Measurements from ENCODE around the gene APLNR. TPM values are rescaled to one million over a fixed set of nuclear protein-coding genes. Genes with fewer than 3 reads are reported as not detected.

The APLNR gene
- total RNA-seq, 1 donor from 2014 or later: 48.8 TPM

- Mint-ChIP-seq H3K27me3 (ENCODE audit: unreplicated experiment) (peaks cover 9% of the 10 kb centered on the region), H3K9me3 (ENCODE audit: unreplicated experiment) (no peaks in the 10 kb centered on the region), H3K4me1 (ENCODE audit: unreplicated experiment) (peaks cover 30% of the 10 kb centered on the region), H3K4me3 (ENCODE audit: unreplicated experiment) (no peak overlapping the region), H3K36me3 (ENCODE audit: low read depth, unreplicated experiment) (no peaks in the 10 kb centered on the region), H3K27ac (ENCODE audit: unreplicated experiment) (no peak overlapping the region)
- DNase-seq (ENCODE audit: low spot score): peak; percentile 83
- TF ChIP-seq CTCF (IDR thresholded peaks at IDR 0.05; ENCODE audit: unreplicated experiment): no peak
These were observed 11.8 kb upstream of the APLNR start for GRCh38 chr11:57248780-57249383.

- no peaks in the 10 kb centered on the region for H3K36me3 Mint-ChIP-seq (ENCODE audit: low read depth, unreplicated experiment)
- peak overlapping the region; percentile 93 for H3K27ac Mint-ChIP-seq (ENCODE audit: unreplicated experiment)
- no peak for TF ChIP-seq CTCF (IDR thresholded peaks at IDR 0.05; ENCODE audit: unreplicated experiment)
- H3K9me3 Mint-ChIP-seq (ENCODE audit: unreplicated experiment): no peaks in the 10 kb centered on the region
- peaks cover 61% of the 10 kb centered on the region for H3K4me1 Mint-ChIP-seq (ENCODE audit: unreplicated experiment)
- no peak for DNase-seq (ENCODE audit: low spot score)
- H3K4me3 Mint-ChIP-seq (ENCODE audit: unreplicated experiment): no peak overlapping the region
- peaks cover 11% of the 10 kb centered on the region for H3K27me3 Mint-ChIP-seq (ENCODE audit: unreplicated experiment)
These were observed 7.9 kb upstream of the APLNR start for GRCh38 chr11:57244911-57245310.

- Mint-ChIP-seq H3K36me3 (ENCODE audit: low read depth, unreplicated experiment) (no peaks in the 10 kb centered on the region), H3K27ac (ENCODE audit: unreplicated experiment) (no peak overlapping the region), H3K9me3 (ENCODE audit: unreplicated experiment) (no peaks in the 10 kb centered on the region), H3K27me3 (ENCODE audit: unreplicated experiment) (peaks cover 13% of the 10 kb centered on the region), H3K4me1 (ENCODE audit: unreplicated experiment) (peaks cover 76% of the 10 kb centered on the region), H3K4me3 (ENCODE audit: unreplicated experiment) (no peak overlapping the region)
- no peak for DNase-seq (ENCODE audit: low spot score)
- no peak for TF ChIP-seq CTCF (IDR thresholded peaks at IDR 0.05; ENCODE audit: unreplicated experiment)
These were observed 4.4 kb upstream of the APLNR start for GRCh38 chr11:57241353-57241972.

DNA sequence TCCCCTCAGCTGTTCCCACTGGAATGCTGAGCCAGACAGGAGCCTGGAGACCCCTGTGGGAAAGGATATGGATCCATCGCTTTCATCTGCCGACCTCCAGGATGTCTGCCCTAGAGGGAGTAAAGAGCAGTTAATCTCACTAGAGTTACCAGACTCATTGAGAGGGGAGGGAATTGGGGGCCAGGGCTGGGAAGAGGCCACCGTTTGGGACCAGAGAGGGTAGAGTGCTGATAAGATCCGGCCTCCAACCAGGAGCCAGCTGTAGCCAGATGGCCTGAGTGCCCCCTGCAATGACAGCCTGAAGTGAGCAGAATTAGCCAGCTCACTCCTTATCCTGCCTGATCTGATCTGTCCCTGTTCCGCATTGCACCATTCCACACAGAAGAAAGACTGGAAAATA, 3.7 kb upstream of the APLNR start:
- H3K27ac Mint-ChIP-seq (ENCODE audit: unreplicated experiment): peak overlapping the region; percentile 71
- DNase-seq (ENCODE audit: low spot score): no peak
- H3K27me3 Mint-ChIP-seq (ENCODE audit: unreplicated experiment): peaks cover 13% of the 10 kb centered on the region
- no peaks in the 10 kb centered on the region for H3K9me3 Mint-ChIP-seq (ENCODE audit: unreplicated experiment)
- peak overlapping the region; percentile 7 for H3K4me3 Mint-ChIP-seq (ENCODE audit: unreplicated experiment)
- no peak for TF ChIP-seq CTCF (IDR thresholded peaks at IDR 0.05; ENCODE audit: unreplicated experiment)
- no peaks in the 10 kb centered on the region for H3K36me3 Mint-ChIP-seq (ENCODE audit: low read depth, unreplicated experiment)
- H3K4me1 Mint-ChIP-seq (ENCODE audit: unreplicated experiment): peaks cover 78% of the 10 kb centered on the region

- peaks cover 79% of the 10 kb centered on the region for H3K4me1 Mint-ChIP-seq (ENCODE audit: unreplicated experiment)
These were observed 3.0 kb upstream of the APLNR start for GRCh38 chr11:57240007-57240406.

More at GRCh38 chr11:57240007-57240406, 3.0 kb upstream of the APLNR start:
- no peak overlapping the region for H3K4me3 Mint-ChIP-seq (ENCODE audit: unreplicated experiment)
- DNase-seq (ENCODE audit: low spot score): no peak
- peaks cover 12% of the 10 kb centered on the region for H3K27me3 Mint-ChIP-seq (ENCODE audit: unreplicated experiment)
- no peaks in the 10 kb centered on the region for H3K36me3 Mint-ChIP-seq (ENCODE audit: low read depth, unreplicated experiment)
- peak overlapping the region; percentile 71 for H3K27ac Mint-ChIP-seq (ENCODE audit: unreplicated experiment)
- H3K9me3 Mint-ChIP-seq (ENCODE audit: unreplicated experiment): no peaks in the 10 kb centered on the region
- TF ChIP-seq CTCF (IDR thresholded peaks at IDR 0.05; ENCODE audit: unreplicated experiment): no peak
